Esophagus squamous epithelium (tissue), 5 donors: Measurements from ENCODE around the gene BTG2. TPM values are rescaled to one million over a fixed set of nuclear protein-coding genes. Genes with fewer than 3 reads are reported as not detected.

Experiments used
- DNase-seq: peaks from one replicate; lab custom pipeline; 2025; lab: John Stamatoyannopoulos, UW
- H3K27ac ChIP-seq, 4 donors: fragments of 200-600 bp; sonication (generic); one replicate each; pipeline ENCODE4 v1.5.1; 2016 to 2019; ENCODE audit warnings: mild to moderate bottlenecking in 1 of 4
- H3K27me3 ChIP-seq, 4 donors: fragments of 200-600 bp; sonication (generic); 1 replicate in 3 of 4; 2 replicates in 1 of 4; pipeline versions ENCODE4 v1.5.1 to v1.6.0; 2017 to 2021; ENCODE audit warnings: antibody characterized with exemption in 1 of 4
- H3K36me3 ChIP-seq, 3 donors: fragments of 200-600 bp; sonication (generic); one replicate each; pipeline ENCODE4 v1.5.1; 2016 to 2019
- H3K4me1 ChIP-seq, 3 donors: fragments of 200-600 bp; sonication (generic); one replicate each; pipeline ENCODE4 v1.5.1; 2017 to 2019
- H3K4me3 ChIP-seq, 4 donors: fragments of 200-600 bp; sonication (generic); 1 replicate in 3 of 4; 2 replicates in 1 of 4; pipeline ENCODE4 v1.5.1; 2016 to 2019; ENCODE audit warnings: mild to moderate bottlenecking in 2 of 4, moderate library complexity in 1 of 4
- H3K9me3 ChIP-seq, 3 donors: fragments of 200-600 bp; sonication (generic); one replicate each; pipeline ENCODE4 v1.5.1; 2016 to 2019
- CTCF ChIP-seq, 6 experiments: fragments of 450-650 bp in 4 of 6; fragments of 200-600 bp in 2 of 6; sonication (generic) in 2 of 6; IDR thresholded peaks; one replicate each; pipeline ENCODE4 v1.5.1; 2016 to 2019; ENCODE audit warnings: antibody characterized with exemption in 6 of 6, mild to moderate bottlenecking in 4 of 6, moderate library complexity in 4 of 6
- POLR2A ChIP-seq, 4 donors: fragments of 450-650 bp; IDR thresholded peaks; one replicate each; pipeline ENCODE4 v1.6.1; 2017; ENCODE audit warnings: antibody characterized with exemption in 4 of 4, mild to moderate bottlenecking in 4 of 4, moderate library complexity in 3 of 4
- WGBS, 2 donors: methylation state at CpG; one replicate each; pipeline ENCODE4 v1.1.5; 2018; 5-methylcytosine and 5-hydroxymethylcytosine counted together
- intact Hi-C: fragments of 100-400 bp; cut with DNase I; formaldehyde crosslinking; loops from one replicate; pipeline ENCODE4 v1.15.0; 2022
- total RNA-seq, 4 donors: library from RNA; depleted of rRNA; stranded (reverse); fragments of >200 nt; gene quantifications; one replicate each; pipeline ENCODE4 v1.1.0, GENCODE V29; 2016
- donor health status: DM: yes; HTN: yes; CAD: no.

The BTG2 gene
- total RNA-seq, 4 donors from 2014 or later, result 29.7 to 46.2 (median 41.3) TPM

GRCh38 chr1:203267347-203267846 is 37.9 kb upstream of the BTG2 start:
- Histone ChIP-seq H3K27me3 (no peaks in the 10 kb centered on the region), H3K36me3 (no peaks in the 10 kb centered on the region), H3K4me1 (peaks cover 0 to 35% (median 6%) of the 10 kb centered on the region in 3 donors), H3K9me3 (no peaks in the 10 kb centered on the region), H3K27ac (peak overlapping the region; percentile 68 to 88 (median 82)), H3K4me3 (peak overlapping the region; percentile 32 to 75 (median 57))
- DNase-seq, result no peak
- intact Hi-C loops, result loop anchor here (10.0 kb wide), 1 partner anchor 223 kb away; no protein-coding TSS in a partner anchor
- WGBS, 2 donors, result 0 to 1% methylated on average over 12 to 20 of the region's 20 CpGs
- TF ChIP-seq CTCF (IDR thresholded peaks at IDR 0.05), result peak; percentile 69 to 95 (median 93)
- no peak for TF ChIP-seq POLR2A (IDR thresholded peaks at IDR 0.05)

GRCh38 chr1:203267912-203268311 is 37.4 kb upstream of the BTG2 start:
- DNase-seq, result no peak
- Histone ChIP-seq H3K36me3 (no peaks in the 10 kb centered on the region), H3K27ac (peak overlapping the region; percentile 68 to 88 (median 82)), H3K27me3 (no peaks in the 10 kb centered on the region), H3K4me1 (peaks cover 4 to 40% (median 10%) of the 10 kb centered on the region in 3 donors), H3K9me3 (no peaks in the 10 kb centered on the region), H3K4me3 (peak overlapping the region; percentile 32 to 75 (median 57))
- TF ChIP-seq POLR2A (IDR thresholded peaks at IDR 0.05) (no peak), CTCF (IDR thresholded peaks at IDR 0.05) (no peak)
- intact Hi-C loops, result loop anchor here (10.0 kb wide), 1 partner anchor 223 kb away; no protein-coding TSS in a partner anchor
- 64 to 68% methylated on average over 10 to 15 of the region's 15 CpGs for WGBS, 2 donors

- no peak for TF ChIP-seq POLR2A (IDR thresholded peaks at IDR 0.05)
- peak; percentile 89 to 96 (median 91) for TF ChIP-seq CTCF (IDR thresholded peaks at IDR 0.05)
- H3K27ac ChIP-seq, result peak overlapping the region in 3 of 4 donors; percentile 4 to 64 (median 33)
- H3K9me3 ChIP-seq, result no peaks in the 10 kb centered on the region
- H3K27me3 ChIP-seq, result no peaks in the 10 kb centered on the region
- WGBS, 2 donors, result 9 to 30% methylated on average over 4 to 5 of the region's 5 CpGs
- H3K4me3 ChIP-seq, result no peak overlapping the region
- no peak for DNase-seq
- peaks cover 15 to 52% (median 21%) of the 10 kb centered on the region in 3 donors for H3K4me1 ChIP-seq
- H3K36me3 ChIP-seq, result no peaks in the 10 kb centered on the region
- intact Hi-C loops, result loop anchor here (10.0 kb wide), 1 partner anchor 224 kb away; no protein-coding TSS in a partner anchor
Measured at GRCh38 chr1:203268901-203269653, 36.2 kb upstream of the BTG2 start.

GRCh38 chr1:203269654-203270020 is 35.7 kb upstream of the BTG2 start:
- H3K27me3 ChIP-seq, result no peaks in the 10 kb centered on the region
- 62 to 68% methylated on average over 2 to 5 of the region's 5 CpGs for WGBS, 2 donors
- no peak for TF ChIP-seq POLR2A (IDR thresholded peaks at IDR 0.05)
- TF ChIP-seq CTCF (IDR thresholded peaks at IDR 0.05), result no peak
- H3K4me1 ChIP-seq, result peaks cover 20 to 57% (median 27%) of the 10 kb centered on the region in 3 donors
- H3K27ac ChIP-seq, result no peak overlapping the region
- intact Hi-C loops, result loop anchor here (5.0 to 10.0 kb wide), 2 partner anchors 38 to 225 kb away; partner anchors contain the start of gene BTG2
- H3K4me3 ChIP-seq, result no peak overlapping the region
- no peaks in the 10 kb centered on the region for H3K9me3 ChIP-seq
- H3K36me3 ChIP-seq, result no peaks in the 10 kb centered on the region
- no peak for DNase-seq

GRCh38 chr1:203270448-203270847 is 34.9 kb upstream of the BTG2 start:
- whole genome bisulfite sequencing, 2 donors, result 60 to 80% methylated on average over 1 of the region's 4 CpGs
- H3K9me3 ChIP-seq, result no peaks in the 10 kb centered on the region
- no peaks in the 10 kb centered on the region for H3K27me3 ChIP-seq
- H3K4me1 ChIP-seq, result peaks cover 24 to 66% (median 35%) of the 10 kb centered on the region in 3 donors
- TF ChIP-seq POLR2A (IDR thresholded peaks at IDR 0.05), result no peak
- TF ChIP-seq CTCF (IDR thresholded peaks at IDR 0.05), result no peak
- H3K4me3 ChIP-seq, result no peak overlapping the region
- H3K27ac ChIP-seq, result no peak overlapping the region
- no peak for DNase-seq
- no peaks in the 10 kb centered on the region for H3K36me3 ChIP-seq
- intact Hi-C loops, result loop anchor here (5.0 kb wide), 1 partner anchor 37 kb away; the partner anchor contains the start of gene BTG2
